ENCODE results near the gene KRT74. TPM values are rescaled to one million over a fixed set of nuclear protein-coding genes. Genes with fewer than 3 reads are reported as not detected.

Gene KRT74
- polyA plus RNA-seq, 1 donor (not counting 4 experiments of a cell fraction or from before 2014, with no cell fraction given): 0.17 TPM

DNA sequence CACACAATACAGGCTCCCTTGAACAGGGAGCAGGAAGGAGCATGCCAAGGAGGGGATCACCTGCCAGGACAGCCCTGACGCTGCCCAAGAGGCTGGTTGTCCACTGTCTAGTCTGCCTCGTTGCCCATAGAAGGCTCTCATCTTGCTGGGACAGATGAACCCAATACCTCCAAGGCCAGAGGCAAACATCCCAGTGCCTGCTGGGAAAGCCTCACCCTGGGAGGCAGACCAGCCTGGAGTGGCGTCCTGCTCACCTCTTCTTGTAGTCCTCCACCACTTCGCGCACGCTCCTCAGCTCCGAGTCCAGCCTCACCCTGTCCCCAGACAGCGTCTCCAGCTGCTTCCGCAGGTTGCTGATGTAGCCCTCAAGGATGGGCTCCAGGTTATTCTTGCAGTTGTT lies 42.3 kb upstream of the KRT74 start:
- Histone ChIP-seq H3K4me3 (ENCODE audit: control insufficient read depth in 2 of 3, extremely low read depth in 1 of 3, insufficient read depth in 2 of 3, low read depth in 1 of 3, low read length in 3 of 3) (no peak overlapping the region), H3K27me3 (ENCODE audit: control insufficient read depth, extremely low read depth, insufficient read depth, low read length) (peaks cover 18% of the 10 kb centered on the region), H3K9me1 (ENCODE audit: control insufficient read depth, extremely low read depth, insufficient read depth, low read length) (no peaks in the 10 kb centered on the region), H4K20me1 (ENCODE audit: control insufficient read depth, extremely low read depth, insufficient read depth, low read length) (no peaks in the 10 kb centered on the region), H3K79me2 (ENCODE audit: control insufficient read depth, insufficient read depth, low read length) (no peaks in the 10 kb centered on the region), H3K27ac (ENCODE audit: control insufficient read depth, insufficient read depth, low read length) (no peak overlapping the region), H3K4me1 (ENCODE audit: control insufficient read depth, extremely low read depth, insufficient read depth, low read length) (no peaks in the 10 kb centered on the region), H3K36me3 (ENCODE audit: control insufficient read depth in 2 of 2, extremely low read depth in 1 of 2, insufficient read depth in 2 of 2, low read length in 2 of 2) (no peaks in the 10 kb centered on the region), H2AFZ (ENCODE audit: control insufficient read depth, low read length) (no peak overlapping the region), H3K9me3 (ENCODE audit: control insufficient read depth, low read depth, low read length) (no peaks in the 10 kb centered on the region), H3K9ac (ENCODE audit: control insufficient read depth, extremely low read depth, insufficient read depth, low read length) (no peak overlapping the region), H3K4me2 (ENCODE audit: control insufficient read depth, extremely low read depth, insufficient read depth, low read depth, low read length) (no peak overlapping the region)
- TF ChIP-seq EZH2 (IDR thresholded peaks at IDR 0.05; ENCODE audit: low read length): no peak
- TF ChIP-seq, protein P1, sequence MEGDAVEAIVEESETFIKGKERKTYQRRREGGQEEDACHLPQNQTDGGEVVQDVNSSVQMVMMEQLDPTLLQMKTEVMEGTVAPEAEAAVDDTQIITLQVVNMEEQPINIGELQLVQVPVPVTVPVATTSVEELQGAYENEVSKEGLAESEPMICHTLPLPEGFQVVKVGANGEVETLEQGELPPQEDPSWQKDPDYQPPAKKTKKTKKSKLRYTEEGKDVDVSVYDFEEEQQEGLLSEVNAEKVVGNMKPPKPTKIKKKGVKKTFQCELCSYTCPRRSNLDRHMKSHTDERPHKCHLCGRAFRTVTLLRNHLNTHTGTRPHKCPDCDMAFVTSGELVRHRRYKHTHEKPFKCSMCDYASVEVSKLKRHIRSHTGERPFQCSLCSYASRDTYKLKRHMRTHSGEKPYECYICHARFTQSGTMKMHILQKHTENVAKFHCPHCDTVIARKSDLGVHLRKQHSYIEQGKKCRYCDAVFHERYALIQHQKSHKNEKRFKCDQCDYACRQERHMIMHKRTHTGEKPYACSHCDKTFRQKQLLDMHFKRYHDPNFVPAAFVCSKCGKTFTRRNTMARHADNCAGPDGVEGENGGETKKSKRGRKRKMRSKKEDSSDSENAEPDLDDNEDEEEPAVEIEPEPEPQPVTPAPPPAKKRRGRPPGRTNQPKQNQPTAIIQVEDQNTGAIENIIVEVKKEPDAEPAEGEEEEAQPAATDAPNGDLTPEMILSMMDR (optimal IDR thresholded peaks at IDR 0.05 in 1 of 3, IDR thresholded peaks at IDR 0.05 in 1 of 3, conservative IDR thresholded peaks at IDR 0.05 in 1 of 3; ENCODE audit: extremely low read depth in 1 of 3, insufficient read depth in 2 of 3, low read length in 3 of 3): no peak
- no peak for DNase-seq (ENCODE audit: low read depth, low spot score)
- no peak for FAIRE-seq
- dilution Hi-C loops (cut with MboI; ENCODE audit: extremely low pct_ligation_motif_present, low sequenced_read_pairs): no loop called here

DNA sequence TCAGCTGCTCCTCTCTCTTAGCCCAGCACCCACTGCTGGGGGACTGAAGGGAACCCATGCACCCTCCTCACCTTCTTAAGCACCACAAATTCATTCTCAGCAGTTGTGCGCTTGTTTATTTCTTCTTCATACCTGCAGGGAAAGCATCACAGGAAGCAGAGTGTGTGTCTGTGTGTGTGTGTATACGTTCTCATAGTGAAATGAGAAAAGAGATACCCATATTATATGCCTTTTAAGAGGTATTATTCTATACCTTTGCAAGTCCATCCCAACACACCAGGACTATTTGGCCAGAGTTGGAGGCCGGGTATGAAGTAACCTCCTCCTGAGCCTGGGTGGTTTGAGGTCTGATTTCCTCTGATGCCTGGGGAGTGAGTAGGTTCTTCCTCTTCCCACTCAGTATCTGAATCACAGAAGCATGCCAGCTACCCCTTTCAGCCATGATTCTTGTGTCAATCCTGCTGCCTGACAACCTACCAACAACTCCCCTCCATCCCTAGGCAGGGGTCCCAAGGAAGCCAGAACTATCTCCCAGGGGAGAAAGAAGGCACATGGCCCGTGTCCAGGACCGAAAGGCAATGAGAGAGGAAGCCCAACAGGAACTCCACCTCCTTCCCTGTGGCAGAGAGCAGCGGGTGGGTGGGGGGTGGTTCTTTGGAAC lies 41.7 kb upstream of the KRT74 start:
- no peak overlapping the region for H3K9ac ChIP-seq (ENCODE audit: control insufficient read depth, extremely low read depth, insufficient read depth, low read length)
- no peak overlapping the region for H3K27ac ChIP-seq (ENCODE audit: control insufficient read depth, insufficient read depth, low read length)
- peaks cover 23% of the 10 kb centered on the region for H3K27me3 ChIP-seq (ENCODE audit: control insufficient read depth, extremely low read depth, insufficient read depth, low read length)
- H3K4me2 ChIP-seq (ENCODE audit: control insufficient read depth, extremely low read depth, insufficient read depth, low read depth, low read length): no peak overlapping the region
- DNase-seq (ENCODE audit: low read depth, low spot score) (no peak), FAIRE-seq (no peak)
- H3K4me3 ChIP-seq (ENCODE audit: control insufficient read depth in 2 of 3, extremely low read depth in 1 of 3, insufficient read depth in 2 of 3, low read depth in 1 of 3, low read length in 3 of 3): no peak overlapping the region
- H3K9me3 ChIP-seq (ENCODE audit: control insufficient read depth, low read depth, low read length): no peaks in the 10 kb centered on the region
- no peaks in the 10 kb centered on the region for H3K4me1 ChIP-seq (ENCODE audit: control insufficient read depth, extremely low read depth, insufficient read depth, low read length)
- dilution Hi-C loops (cut with MboI; ENCODE audit: extremely low pct_ligation_motif_present, low sequenced_read_pairs): no loop called here
- H3K36me3 ChIP-seq (ENCODE audit: control insufficient read depth in 2 of 2, extremely low read depth in 1 of 2, insufficient read depth in 2 of 2, low read length in 2 of 2): no peaks in the 10 kb centered on the region
- no peak for TF ChIP-seq EZH2 (IDR thresholded peaks at IDR 0.05; ENCODE audit: low read length)
- TF ChIP-seq, protein P1 (optimal IDR thresholded peaks at IDR 0.05 in 1 of 3, IDR thresholded peaks at IDR 0.05 in 1 of 3, conservative IDR thresholded peaks at IDR 0.05 in 1 of 3; ENCODE audit: extremely low read depth in 1 of 3, insufficient read depth in 2 of 3, low read length in 3 of 3): no peak
- H3K9me1 ChIP-seq (ENCODE audit: control insufficient read depth, extremely low read depth, insufficient read depth, low read length): no peaks in the 10 kb centered on the region
- H3K79me2 ChIP-seq (ENCODE audit: control insufficient read depth, insufficient read depth, low read length): no peaks in the 10 kb centered on the region
- H4K20me1 ChIP-seq (ENCODE audit: control insufficient read depth, extremely low read depth, insufficient read depth, low read length): no peaks in the 10 kb centered on the region
- no peak overlapping the region for H2AFZ ChIP-seq (ENCODE audit: control insufficient read depth, low read length)
